GM21528 (cell line): ENCODE measurements around the gene NKAIN1.

Experiments used
- ATAC-seq: cut with Tn5 transposase; IDR thresholded peaks from one replicate; pipeline ENCODE4 v1.9.1; 2021; ENCODE audit warnings: mild to moderate bottlenecking, moderate library complexity; ENCODE audit not compliant: unreplicated experiment, low FRiP score

The NKAIN1 gene

DNA sequence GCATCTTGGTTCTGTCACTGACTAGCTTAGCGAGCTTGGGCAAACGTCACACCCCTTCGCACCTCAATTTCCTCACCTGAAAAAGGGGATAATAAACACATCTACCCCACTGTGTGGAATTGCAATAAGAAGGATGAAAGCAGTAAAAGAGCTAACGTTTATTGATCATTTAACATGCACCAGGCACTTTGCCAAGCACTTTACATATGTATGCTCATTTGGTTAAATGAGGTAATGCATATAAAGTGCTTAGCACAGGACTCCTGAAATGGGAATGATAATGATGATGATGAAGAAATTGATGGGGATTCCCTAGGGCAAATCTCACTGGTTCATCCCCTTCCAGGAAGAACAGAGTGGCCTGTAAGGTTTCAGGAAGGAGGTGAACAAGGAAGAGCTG, 4.8 kb downstream of the NKAIN1 start:
- ATAC-seq, result no peak

DNA sequence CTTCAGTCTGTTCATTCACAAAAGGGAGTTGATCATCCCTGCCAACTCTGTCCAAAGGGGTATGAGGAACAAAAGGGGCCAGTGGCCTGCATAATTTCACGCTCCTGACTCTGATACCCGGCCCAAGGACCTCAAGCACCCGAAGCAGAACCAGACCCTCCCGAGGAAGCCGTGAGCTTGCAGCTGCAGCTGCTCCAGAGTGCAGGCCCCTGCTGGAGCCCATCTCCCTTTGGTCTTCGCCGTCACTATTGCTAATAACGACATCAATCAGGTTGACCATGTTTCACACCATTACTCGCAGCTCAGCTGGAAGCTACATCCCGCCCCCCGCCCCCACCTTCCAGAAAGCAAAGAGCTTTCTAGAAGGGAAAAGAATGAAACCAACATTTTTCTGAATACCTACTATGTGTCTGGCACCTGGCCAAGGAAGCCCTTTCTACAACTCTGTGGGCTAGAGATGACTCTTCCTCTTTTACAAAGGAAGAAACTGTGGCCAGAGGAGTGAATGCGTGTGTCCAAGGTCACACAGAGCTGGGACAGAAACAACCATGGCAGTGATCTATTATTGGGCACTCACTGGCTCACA, 5.5 kb downstream of the NKAIN1 start:
- ATAC-seq, result no peak

DNA sequence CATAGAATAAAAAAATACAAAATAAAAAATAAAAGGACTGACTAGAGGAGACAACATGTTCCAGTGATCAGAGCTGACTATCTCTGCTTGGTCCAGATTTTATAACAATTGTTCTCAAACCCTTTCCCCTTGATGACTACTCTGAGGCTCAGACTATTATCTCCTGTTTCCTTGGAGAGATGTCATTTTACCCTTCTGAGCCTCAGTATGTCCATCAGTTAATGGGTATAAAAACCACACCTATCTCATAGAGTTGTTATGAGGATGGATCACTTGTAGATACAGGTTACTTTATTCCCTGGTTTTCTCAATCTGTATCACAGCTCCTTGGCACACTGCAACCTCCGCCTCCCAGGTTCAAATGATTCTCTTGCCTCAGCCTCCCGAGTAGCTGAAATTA, 7.0 kb downstream of the NKAIN1 start:
- no peak for ATAC-seq

DNA sequence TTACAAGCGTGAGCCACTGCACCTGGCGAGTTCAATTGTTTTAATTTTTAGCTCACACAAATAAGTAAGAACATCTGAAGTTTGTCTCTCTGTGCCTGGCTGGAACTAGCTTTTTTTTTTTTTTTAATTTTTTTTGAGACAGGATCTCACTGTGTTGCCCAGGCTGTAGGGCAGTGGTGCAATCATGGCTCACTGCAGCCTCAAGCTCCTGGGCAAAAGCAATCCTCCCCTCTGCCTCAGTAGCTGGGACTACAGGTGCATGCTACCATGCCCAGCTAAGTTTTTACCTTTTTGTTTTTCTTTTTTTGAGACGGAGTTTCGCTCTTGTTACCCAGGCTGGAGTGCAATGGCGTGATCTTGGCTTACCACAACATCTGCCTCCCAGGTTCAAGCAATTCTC, 7.9 kb downstream of the NKAIN1 start:
- ATAC-seq, result no peak

DNA sequence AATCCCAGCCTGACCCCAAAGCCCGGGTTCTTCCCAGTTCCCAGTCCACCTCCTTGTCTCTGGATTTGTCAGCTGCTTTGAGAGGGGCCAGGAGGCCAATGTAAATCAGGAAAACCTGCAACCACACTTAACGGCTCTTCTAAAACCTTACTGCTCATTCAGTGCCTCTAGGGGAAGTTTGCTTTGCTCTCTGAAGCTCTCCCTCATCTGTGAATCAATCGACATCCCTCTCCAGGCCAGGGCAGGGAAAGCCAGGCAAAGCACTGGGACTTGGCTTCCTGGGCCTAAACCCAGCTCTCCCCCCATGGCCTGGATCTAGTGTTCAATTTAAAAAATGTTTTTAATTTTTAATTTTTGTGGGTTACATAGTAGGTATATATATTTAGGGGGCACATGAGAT, 9.3 kb downstream of the NKAIN1 start:
- ATAC-seq, result no peak

DNA sequence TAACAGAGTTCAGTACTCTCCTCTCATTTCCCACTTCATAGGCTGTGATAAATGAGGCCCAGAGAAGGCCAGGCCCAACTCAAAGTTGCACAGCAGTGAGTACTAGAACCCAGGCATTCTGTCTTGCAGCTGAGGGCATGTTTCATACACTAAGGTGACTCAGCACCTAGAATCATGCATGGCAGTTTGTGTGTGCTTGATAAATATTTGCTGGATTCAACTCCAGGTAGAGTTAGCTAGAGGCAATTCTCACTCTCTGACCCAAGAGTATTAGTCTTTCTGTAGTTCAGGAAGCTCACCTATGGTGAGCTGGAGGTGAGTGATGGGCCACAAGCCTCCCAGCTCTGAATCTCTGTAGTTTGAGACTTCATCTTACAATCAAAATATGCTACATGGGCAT, 10.7 kb downstream of the NKAIN1 start:
- no peak for ATAC-seq

DNA sequence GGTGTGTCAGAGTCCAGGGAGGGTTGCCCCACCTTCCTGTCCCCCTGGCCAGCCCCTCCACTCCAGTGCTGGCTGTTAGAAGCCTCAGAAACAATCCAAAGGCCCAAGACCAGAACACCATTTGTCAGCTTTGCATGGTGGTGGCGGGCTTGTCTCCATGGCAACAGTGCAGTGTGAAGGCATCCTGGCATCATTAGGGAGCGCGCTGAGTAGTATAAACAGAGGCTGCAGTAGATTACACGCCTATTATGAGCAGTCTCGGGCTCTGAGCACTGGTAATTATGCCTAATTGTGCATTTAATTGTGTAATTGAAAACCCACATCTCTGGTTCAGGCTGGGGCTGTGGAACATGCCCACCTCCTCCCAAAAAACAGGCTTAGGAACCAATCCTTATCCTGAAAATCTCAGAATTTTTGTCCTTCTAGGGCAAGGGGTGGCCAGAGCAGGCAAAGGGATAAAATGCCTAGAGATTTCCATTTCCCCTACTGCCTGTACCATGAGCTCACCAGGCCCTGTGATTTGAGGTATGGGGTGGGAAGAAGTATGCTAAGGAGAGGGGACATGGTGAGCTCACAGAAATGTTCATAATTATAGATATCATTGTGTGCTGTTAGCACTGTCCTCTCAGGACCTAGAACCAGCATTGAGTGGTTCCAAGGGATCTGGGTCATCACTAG, 11.7 kb downstream of the NKAIN1 start:
- no peak for ATAC-seq

DNA sequence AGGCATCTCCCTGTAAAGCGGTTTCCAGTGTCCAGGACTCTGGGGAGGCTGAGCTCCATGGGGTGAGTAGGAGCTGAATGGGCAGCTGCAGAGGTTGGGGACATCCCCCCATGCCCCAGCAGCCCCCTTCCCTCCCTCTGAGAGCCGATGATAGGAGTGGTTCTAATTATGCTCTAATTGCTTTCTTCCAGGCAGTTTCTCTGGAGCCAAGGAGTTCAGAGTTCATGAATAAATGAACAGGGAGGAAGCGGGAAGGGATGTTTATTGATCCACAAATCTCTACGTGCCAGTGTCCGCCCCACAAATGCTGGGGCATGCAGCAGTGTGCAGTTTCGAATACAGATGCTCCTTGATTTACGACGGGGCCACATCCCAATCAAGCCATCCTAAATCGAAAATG, 15.6 kb downstream of the NKAIN1 start:
- ATAC-seq, result no peak

DNA sequence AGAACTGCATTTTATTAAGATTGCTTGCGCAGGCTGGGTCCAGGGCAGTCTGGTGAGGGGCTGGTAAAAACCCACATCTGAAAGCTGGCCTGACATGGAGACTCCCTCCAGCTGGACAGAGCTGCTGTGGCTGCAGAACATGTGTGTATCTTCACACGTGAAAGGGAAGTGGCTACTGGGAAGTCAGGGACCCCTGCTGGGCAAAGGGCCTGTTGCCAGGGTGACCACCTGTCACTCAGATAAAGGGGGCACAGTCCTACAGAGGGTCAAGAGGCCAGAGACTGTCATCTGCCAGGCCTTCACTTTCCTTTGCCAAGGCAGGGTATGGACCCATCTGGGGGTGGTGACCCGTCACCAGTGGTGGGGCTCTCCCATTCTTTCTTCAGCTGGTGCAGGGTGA, 17.5 kb downstream of the NKAIN1 start:
- ATAC-seq, result no peak

DNA sequence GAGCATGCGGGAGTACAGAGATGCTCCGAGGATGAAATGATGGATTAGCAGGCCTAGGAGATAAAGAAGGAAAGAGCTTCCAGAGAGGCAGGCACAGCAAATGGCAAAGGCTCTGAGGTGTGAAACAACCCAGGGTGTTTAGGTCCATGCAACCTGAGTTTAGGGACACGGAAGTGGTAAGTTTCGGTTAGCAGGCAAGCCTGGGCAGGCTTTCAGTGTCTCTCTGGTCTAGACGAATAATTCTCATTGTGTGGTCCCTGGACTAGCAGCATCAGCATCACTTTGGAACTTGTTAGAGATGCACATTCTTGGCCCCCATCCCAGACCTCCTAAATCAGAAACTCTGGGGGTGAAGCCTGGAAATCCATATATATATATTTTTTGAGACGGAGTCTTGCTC, 18.6 kb downstream of the NKAIN1 start:
- ATAC-seq, result no peak

DNA sequence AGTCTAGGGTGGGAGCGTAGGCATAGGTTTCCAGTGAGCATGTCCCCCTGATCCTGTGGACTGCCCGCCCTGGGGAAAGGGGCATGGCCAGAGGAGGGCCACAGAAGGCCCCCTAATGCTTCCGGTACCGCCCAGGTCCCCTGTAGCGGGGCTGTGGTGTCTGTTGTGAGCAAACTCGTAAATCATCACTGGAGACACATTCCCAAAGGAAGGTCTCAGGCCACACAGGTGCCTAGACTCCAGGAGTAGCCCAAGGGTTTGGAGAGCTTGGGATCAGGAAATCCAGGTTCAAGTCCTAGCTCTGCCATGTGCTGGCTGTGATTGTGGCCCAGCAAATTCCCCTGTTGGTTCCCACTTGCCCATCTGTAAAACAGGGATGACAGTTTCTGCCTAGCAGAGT, 20.2 kb downstream of the NKAIN1 start:
- no peak for ATAC-seq

DNA sequence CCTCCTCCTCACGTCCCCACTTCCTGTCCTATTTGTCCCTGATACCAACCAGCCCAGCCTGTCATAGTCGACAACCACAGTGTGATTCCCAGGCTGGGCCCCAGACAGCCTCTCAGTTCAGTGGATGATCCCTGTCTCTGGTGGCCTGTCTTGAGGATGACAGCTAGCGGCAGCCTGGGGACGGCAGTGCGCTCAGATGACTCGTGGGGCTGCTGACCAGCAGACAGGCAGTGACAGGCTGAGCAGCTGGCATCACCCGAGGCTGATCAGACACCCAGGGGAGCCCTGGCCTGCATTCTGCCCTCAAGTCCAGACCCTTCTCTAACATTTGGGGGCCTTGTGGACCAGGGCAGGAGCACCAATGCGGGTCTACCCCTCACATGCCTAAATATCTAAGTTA, 21.0 kb downstream of the NKAIN1 start:
- no peak for ATAC-seq

DNA sequence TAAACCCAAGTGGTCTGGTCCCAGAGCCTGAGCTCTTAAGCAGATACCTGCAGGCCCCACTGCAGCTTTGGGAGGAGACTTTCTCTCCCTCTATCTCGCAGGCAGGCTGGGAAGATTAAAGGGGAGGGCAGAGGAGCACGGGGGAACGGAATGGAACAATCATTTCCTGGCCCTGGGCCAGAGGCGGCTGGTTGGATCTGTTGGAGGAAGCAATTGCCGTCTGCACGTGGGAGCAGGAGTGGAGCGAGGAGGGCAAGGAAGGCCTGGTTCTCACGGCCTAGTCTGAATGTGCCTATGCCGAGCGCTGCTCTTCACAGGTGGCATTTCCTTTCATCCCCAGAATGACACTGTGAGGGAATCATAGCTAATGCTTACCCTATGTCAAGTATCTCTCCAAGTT, 23.7 kb downstream of the NKAIN1 start:
- ATAC-seq, result no peak

DNA sequence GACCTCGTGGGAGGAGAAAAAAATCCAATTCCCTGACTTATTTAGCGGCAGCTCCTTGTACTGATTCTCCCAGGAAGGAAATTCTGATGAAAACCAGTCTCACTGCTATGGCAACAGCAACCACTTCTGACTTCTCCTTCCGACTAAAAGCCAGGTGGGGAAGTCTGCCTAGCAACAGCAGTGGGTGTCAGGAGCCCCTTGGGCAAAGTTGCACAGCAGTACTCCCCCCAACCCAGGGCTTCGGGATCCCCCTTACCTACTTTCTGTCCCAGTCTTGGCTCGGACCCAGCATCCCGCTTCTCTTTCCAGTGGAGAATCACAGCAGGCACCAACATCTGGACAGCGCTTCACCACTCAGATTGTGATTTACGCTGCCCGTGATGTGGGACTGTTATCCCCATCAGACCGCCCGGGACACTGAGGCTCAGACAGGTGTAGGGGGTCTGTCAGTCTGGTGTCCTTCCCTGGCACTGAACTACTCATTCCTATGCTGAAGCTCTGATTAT, 24.6 kb downstream of the NKAIN1 start:
- ATAC-seq, result no peak

DNA sequence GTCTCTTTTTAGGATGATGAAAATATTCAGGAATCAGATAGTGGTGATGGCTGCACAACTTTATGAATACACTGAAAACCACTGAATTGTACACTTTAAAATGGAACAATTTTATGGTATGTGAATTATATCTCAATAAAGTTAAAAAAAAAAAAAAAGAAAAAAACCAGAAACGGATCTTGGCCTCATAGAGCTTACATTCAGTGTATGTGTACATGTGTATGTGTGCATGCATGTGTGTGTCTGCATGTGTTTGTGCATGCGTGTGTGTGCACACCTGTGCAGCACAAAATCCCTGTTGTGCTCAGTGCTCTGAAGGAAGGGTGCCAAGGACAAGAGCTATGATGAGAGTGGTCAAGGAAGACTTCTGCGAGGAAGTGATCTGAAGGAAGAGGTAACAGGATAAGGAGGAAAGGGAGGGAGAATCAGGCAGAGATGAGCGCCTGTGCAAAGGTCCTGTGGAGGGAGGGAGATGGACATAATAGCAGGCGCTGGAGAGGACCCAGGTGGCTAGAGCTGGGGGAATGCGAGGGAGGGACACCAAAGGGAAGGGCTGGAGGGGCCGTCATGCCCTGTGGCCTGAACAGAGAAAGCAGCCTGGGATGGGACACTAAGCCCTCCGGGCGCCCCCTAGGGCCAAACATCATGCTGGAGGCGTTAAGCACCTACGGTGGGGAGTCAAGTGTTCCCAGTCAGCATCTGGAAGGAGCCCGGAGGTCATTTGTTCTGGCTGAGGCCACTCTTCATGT, 25.2 kb downstream of the NKAIN1 start:
- no peak for ATAC-seq

DNA sequence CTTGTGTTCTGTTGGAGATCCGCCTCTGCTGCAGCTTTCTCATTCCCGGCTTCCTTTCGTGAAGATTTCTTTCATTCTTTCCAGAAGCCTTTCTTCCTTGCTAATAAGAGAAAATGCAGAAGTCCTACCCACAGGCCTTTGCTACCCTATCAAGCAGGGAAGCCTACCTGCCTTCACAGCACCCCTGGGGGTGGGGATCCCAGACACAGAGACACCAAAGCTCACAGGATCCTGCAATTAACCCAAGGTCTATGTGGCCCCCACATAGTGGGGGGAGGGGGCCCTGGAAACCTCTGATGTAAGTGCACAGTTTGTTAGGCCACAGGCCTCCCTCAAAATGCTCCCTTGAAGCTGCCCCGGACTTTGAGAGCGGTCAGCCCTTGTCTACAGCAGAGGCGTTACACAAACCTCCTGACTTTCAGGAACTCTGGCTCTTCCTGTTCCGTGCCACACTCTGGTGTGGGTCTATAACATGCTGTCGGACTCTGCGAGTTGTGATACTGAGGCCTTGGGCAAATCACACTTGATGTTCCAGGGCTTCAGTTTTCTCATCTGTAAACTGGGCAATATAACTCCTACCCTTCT, 31.2 kb downstream of the NKAIN1 start:
- no peak for ATAC-seq

DNA sequence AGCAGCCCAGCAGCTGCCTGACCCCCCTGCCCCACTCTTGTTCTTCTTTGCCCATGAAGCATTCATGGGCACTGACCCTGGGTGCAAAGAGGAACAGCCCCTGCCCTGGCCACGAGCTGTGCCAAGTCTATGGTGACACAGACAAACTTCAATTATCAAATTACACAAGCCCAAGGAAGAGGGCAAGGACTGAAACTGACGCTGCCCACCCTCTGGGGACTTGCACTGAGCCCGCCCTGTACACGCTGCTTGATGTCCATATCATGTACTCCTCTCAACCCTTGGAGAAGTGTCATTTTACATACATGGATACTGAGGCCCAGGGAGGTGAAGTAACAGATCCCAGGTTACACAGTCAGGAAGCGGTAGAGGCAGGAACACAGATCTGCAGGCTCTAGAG, 32.1 kb downstream of the NKAIN1 start:
- ATAC-seq, result no peak

DNA sequence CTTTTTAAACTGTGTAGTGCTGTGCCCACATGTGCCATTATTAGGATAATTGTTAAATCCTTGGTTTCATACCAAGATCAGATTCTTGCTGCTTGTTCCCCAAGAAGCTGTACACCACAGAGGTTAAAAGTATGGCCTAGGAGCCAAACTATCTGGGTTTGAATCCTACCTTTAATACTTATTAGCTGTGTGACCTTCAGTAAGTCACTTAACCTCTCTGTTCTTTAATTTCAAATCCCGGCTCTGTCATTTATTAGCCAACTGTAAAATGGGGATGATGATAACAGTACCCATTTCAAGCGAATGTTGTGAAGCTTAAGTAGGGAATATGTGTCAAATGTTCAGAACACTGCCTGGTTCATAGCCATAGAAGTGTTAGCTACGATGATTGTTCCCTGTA, 32.6 kb downstream of the NKAIN1 start:
- no peak for ATAC-seq

DNA sequence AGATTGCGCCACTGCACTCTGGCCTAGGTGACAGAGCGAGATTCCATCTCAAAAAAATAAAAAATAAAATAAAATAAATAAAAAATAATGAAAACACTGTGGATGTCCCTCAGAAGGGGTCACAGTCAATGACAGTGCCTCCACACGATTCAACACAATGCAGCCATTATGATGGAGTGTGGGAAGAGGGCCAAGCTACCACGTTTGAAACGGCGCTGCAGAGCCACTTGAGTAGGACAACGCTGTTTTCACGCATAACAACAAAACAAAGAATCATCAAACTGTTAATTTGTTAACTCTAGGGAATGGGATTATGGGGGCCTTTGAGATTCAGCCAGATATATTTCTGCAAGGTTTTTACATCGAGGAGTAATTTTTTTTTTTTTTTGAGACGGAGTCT, 36.5 kb downstream of the NKAIN1 start:
- ATAC-seq, result no peak

DNA sequence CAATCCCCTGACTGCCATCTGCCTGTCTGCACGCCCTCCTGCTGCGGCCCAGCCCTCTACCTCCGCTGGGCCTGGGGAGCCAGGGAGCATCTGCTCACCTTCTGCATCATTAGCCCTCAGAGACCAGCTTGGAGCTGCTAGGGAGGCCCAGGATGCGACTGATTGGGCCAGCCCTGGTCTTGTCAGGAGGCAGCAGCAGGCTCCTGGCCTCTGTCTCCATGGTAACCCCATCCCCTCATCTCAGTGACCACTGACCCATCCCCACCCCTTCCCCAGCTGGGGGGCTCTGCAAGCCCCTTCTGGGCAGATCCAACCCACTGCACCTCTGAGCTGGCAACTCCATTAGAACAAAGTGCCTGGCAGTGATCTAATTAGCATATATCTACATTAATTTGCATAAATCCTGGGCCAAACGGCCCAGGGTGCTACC, 37.7 kb downstream of the NKAIN1 start:
- no peak for ATAC-seq

DNA sequence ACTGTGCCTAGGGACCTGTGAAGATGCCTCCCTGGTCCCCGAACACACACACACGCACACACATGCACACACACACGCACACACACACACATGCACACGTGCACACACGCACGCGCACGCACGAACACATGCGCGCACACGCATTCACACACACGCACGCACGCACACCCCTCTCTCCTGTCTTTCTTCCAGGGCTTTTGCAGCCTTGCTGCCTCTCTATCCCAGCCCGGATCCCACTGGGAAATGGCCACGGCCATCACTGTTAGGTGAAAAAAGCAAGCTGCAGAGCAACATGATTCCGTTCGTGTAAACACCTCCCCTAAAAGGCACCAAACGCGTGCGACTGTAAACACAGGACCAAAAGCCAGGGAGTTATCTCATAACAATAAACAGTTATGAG, 39.7 kb downstream of the NKAIN1 start:
- no peak for ATAC-seq
